Measurements from ENCODE around the gene USH1C. TPM values are rescaled to one million over a fixed set of nuclear protein-coding genes. Genes with fewer than 3 reads are reported as not detected.

USH1C gene
- total and polyA plus RNA-seq, 4 donors: 0.09 to 1.3 (median 0.75) TPM

- Histone ChIP-seq H3K9ac (ENCODE audit: low read depth in 1 of 2, low read length in 2 of 2) (no peak overlapping the region), H3K9me3 (ENCODE audit: control insufficient read depth in 4 of 4, low read length in 3 of 4) (no peaks in the 10 kb centered on the region), H3K27ac (ENCODE audit: low read depth in 1 of 2, low read length in 2 of 2) (no peak overlapping the region), H3K4me3 (ENCODE audit: low read depth in 1 of 3, low read length in 3 of 3) (no peak overlapping the region), H3K27me3 (ENCODE audit: control insufficient read depth in 4 of 4, insufficient read depth in 4 of 4, low read length in 3 of 4) (no peaks in the 10 kb centered on the region), H3K4me1 (ENCODE audit: control insufficient read depth in 4 of 4, insufficient read depth in 4 of 4, low read length in 3 of 4) (no peaks in the 10 kb centered on the region), H3K36me3 (ENCODE audit: control insufficient read depth in 4 of 4, insufficient read depth in 3 of 4, low read depth in 1 of 4, low read length in 3 of 4) (no peaks in the 10 kb centered on the region)
- DNase-seq (ENCODE audit: low spot score): no peak
- 91% methylated on average over 9 of the region's 9 CpGs for WGBS
- TF ChIP-seq CTCF (IDR thresholded peaks at IDR 0.05; ENCODE audit: low read depth, low read length, missing input control) (no peak), HNF4G (IDR thresholded peaks at IDR 0.05) (no peak), RXRA (IDR thresholded peaks at IDR 0.05) (no peak), HNF4A (conservative IDR thresholded peaks at IDR 0.05) (no peak), FOXA1 (IDR thresholded peaks at IDR 0.05) (no peak), SP1 (IDR thresholded peaks at IDR 0.05) (no peak), RAD21 (IDR thresholded peaks at IDR 0.05) (no peak)
- TF ChIP-seq, protein P1, sequence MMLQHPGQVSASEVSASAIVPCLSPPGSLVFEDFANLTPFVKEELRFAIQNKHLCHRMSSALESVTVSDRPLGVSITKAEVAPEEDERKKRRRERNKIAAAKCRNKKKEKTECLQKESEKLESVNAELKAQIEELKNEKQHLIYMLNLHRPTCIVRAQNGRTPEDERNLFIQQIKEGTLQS (IDR thresholded peaks at IDR 0.05): no peak
These were observed 30.2 kb upstream of the USH1C start for GRCh38 chr11:17574141-17575091.

- Histone ChIP-seq H3K36me3 (ENCODE audit: control insufficient read depth in 4 of 4, insufficient read depth in 3 of 4, low read depth in 1 of 4, low read length in 3 of 4) (no peaks in the 10 kb centered on the region), H3K9ac (ENCODE audit: low read depth in 1 of 2, low read length in 2 of 2) (no peak overlapping the region), H3K4me3 (ENCODE audit: low read depth in 1 of 3, low read length in 3 of 3) (no peak overlapping the region), H3K27ac (ENCODE audit: low read depth in 1 of 2, low read length in 2 of 2) (no peak overlapping the region), H3K4me1 (ENCODE audit: control insufficient read depth in 4 of 4, insufficient read depth in 4 of 4, low read length in 3 of 4) (no peaks in the 10 kb centered on the region), H3K9me3 (ENCODE audit: control insufficient read depth in 4 of 4, low read length in 3 of 4) (no peaks in the 10 kb centered on the region), H3K27me3 (ENCODE audit: control insufficient read depth in 4 of 4, insufficient read depth in 4 of 4, low read length in 3 of 4) (no peaks in the 10 kb centered on the region)
- no peak for TF ChIP-seq GABPA (IDR thresholded peaks at IDR 0.05 in 1 of 2, conservative IDR thresholded peaks at IDR 0.05 in 1 of 2)
- TF ChIP-seq CTCF (IDR thresholded peaks at IDR 0.05; ENCODE audit: low read depth, low read length, missing input control): no peak
- no peak for TF ChIP-seq TAF1 (conservative IDR thresholded peaks at IDR 0.05)
- TF ChIP-seq ZBTB33 (IDR thresholded peaks at IDR 0.05): no peak
- TF ChIP-seq HNF4A (conservative IDR thresholded peaks at IDR 0.05): no peak
- TF ChIP-seq, protein P2, sequence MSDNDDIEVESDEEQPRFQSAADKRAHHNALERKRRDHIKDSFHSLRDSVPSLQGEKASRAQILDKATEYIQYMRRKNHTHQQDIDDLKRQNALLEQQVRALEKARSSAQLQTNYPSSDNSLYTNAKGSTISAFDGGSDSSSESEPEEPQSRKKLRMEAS (IDR thresholded peaks at IDR 0.05): no peak
- no peak for TF ChIP-seq NR2F2 (IDR thresholded peaks at IDR 0.05)
- TF ChIP-seq REST (IDR thresholded peaks at IDR 0.05): no peak
- TF ChIP-seq, protein P1 (IDR thresholded peaks at IDR 0.05): no peak
- no peak for TF ChIP-seq SP1 (IDR thresholded peaks at IDR 0.05)
- no peak for TF ChIP-seq FOXA2 (IDR thresholded peaks at IDR 0.05)
- TF ChIP-seq EGR1 (IDR thresholded peaks at IDR 0.05; ENCODE audit: low read depth in 2 of 2): no peak
- no peak for TF ChIP-seq JUND (IDR thresholded peaks at IDR 0.05)
- TF ChIP-seq FOXA1 (IDR thresholded peaks at IDR 0.05): no peak
- no peak for TF ChIP-seq YY1 (IDR thresholded peaks at IDR 0.05)
- no peak for TF ChIP-seq HNF4G (IDR thresholded peaks at IDR 0.05)
- TF ChIP-seq RXRA (IDR thresholded peaks at IDR 0.05): no peak
- TF ChIP-seq RAD21 (IDR thresholded peaks at IDR 0.05): no peak
- DNase-seq (ENCODE audit: low spot score): no peak
- 95% methylated on average over 3 of the region's 3 CpGs for WGBS
These were observed 29.3 kb upstream of the USH1C start for GRCh38 chr11:17573526-17573925.
